Gastrocnemius medialis (tissue), 4 donors: ENCODE measurements around the gene STAT5B. TPM values are rescaled to one million over a fixed set of nuclear protein-coding genes. Genes with fewer than 3 reads are reported as not detected.
"Not testable (repeated sequence)": the region's sequence is repeated elsewhere in the genome, so short reads cannot be mapped to it uniquely, and the experiment has no call there.

ENCODE experiments used
- ATAC-seq, 2 donors: fragments of 150-250 bp; one replicate each; pipeline ENCODE4 v1.9.1; 2016
- DNase-seq, 2 donors: peaks; one replicate each; pipeline ENCODE4 v3.0.0-alpha.2; 2019
- H3K27ac ChIP-seq, 4 donors: fragments of 200-600 bp; sonication (generic); 1 replicate in 1 of 4; 2 replicates in 3 of 4; pipeline ENCODE4 v1.5.1; 2016 to 2018; ENCODE audit warnings: mild to moderate bottlenecking in 2 of 4, moderate library complexity in 1 of 4
- H3K27me3 ChIP-seq, 3 donors: fragments of 200-600 bp; sonication (generic) in 2 of 3; 1 replicate in 1 of 3; 2 replicates in 2 of 3; pipeline versions ENCODE4 v1.5.1 to v1.6.0; 2016 to 2019; ENCODE audit warnings: mild to moderate bottlenecking in 1 of 3, moderate library complexity in 1 of 3
- H3K36me3 ChIP-seq, 2 donors: fragments of 200-600 bp; sonication (generic) in 1 of 2; one replicate each; pipeline ENCODE4 v1.5.1; 2017 to 2018
- H3K4me1 ChIP-seq, 2 donors: fragments of 200-600 bp; sonication (generic) in 1 of 2; one replicate each; pipeline ENCODE4 v1.5.1; 2016 to 2017; ENCODE audit warnings: mild to moderate bottlenecking in 2 of 2
- H3K4me3 ChIP-seq, 4 donors: fragments of 200-600 bp; sonication (generic) in 3 of 4; 1 replicate in 1 of 4; 2 replicates in 3 of 4; pipeline ENCODE4 v1.5.1; 2016 to 2019; ENCODE audit warnings: mild to moderate bottlenecking in 2 of 4
- H3K9me3 ChIP-seq, 3 donors: fragments of 200-600 bp; sonication (generic) in 2 of 3; 1 replicate in 1 of 3; 2 replicates in 2 of 3; pipeline ENCODE4 v1.5.1; 2016 to 2019
- POLR2A ChIP-seq, 2 donors: fragments of 450-650 bp; IDR thresholded peaks; one replicate each; pipeline ENCODE4 v1.6.1; 2017; ENCODE audit warnings: antibody characterized with exemption in 2 of 2, mild to moderate bottlenecking in 2 of 2, moderate library complexity in 2 of 2
- in situ Hi-C, 4 donors: fragments of 200-750 bp; cut with MboI; loops; one replicate each; pipeline versions ENCODE4 v1.15.0 to v1.8.0; 2017; ENCODE audit warnings: low sequenced_read_pairs in 4 of 4
- intact Hi-C: fragments of 100-400 bp; cut with DNase I; formaldehyde crosslinking; loops from one replicate; pipeline ENCODE4 v1.15.1; 2023; ENCODE audit warnings: low total_unique reads
- total RNA-seq, 4 donors: library from RNA; depleted of rRNA; stranded (reverse); fragments of >200 nt; gene quantifications; one replicate each; pipeline versions ENCODE4 v1.1.0 to v1.2.3, GENCODE V29; 2016
- TF ChIP-seq, protein P1 (sequence below), 5 experiments: fragments of 450-650 bp in 3 of 5; fragments of 200-600 bp in 2 of 5; sonication (generic) in 2 of 5; IDR thresholded peaks in 4 of 5; conservative IDR thresholded peaks in 1 of 5; 1 replicate in 4 of 5; 2 replicates in 1 of 5; pipeline ENCODE4 v1.5.1; 2016 to 2019; ENCODE audit warnings: antibody characterized with exemption in 5 of 5, mild to moderate bottlenecking in 3 of 5, moderate library complexity in 3 of 5

STAT5B gene
- total RNA-seq, 4 donors from 2014 or later: 77.3 to 150 (median 80.7) TPM

DNA sequence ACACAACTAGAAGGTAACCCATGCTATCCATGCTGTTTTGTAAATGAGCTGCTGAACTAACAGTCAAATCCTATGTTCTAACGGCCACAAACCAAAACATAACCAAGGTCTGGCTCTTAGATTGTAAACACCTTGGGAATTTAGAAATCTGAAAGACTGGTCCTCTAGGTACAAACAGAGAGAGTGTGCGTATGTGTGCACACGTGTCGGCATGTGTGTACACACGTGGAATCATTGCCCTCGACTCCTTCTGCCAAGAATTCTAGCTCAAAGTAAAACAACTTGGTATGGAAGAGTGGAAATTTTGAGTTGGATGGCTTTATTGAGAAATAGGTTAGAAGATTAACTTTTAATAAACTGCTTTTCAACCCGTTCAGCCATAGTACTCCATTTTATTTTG is 63.8 kb downstream of the STAT5B start:
- H3K9me3 ChIP-seq: no peaks in the 10 kb centered on the region
- no peaks in the 10 kb centered on the region for H3K27me3 ChIP-seq
- peaks cover 23 to 27% of the 10 kb centered on the region in 2 donors for H3K4me1 ChIP-seq
- H3K36me3 ChIP-seq: peaks cover 2 to 52% of the 10 kb centered on the region in 2 donors
- DNase-seq (no peak), ATAC-seq (peak; percentile 33 to 64)
- intact Hi-C loops (loop anchor here (1.0 to 5.0 kb wide), 2 partner anchors 22 to 65 kb away; partner anchors contain the start of gene STAT5B), in situ Hi-C loops (no loop called here)
- H3K4me3 ChIP-seq: no peak overlapping the region
- peak overlapping the region; percentile 84 to 91 (median 87) for H3K27ac ChIP-seq
- TF ChIP-seq, protein P1, sequence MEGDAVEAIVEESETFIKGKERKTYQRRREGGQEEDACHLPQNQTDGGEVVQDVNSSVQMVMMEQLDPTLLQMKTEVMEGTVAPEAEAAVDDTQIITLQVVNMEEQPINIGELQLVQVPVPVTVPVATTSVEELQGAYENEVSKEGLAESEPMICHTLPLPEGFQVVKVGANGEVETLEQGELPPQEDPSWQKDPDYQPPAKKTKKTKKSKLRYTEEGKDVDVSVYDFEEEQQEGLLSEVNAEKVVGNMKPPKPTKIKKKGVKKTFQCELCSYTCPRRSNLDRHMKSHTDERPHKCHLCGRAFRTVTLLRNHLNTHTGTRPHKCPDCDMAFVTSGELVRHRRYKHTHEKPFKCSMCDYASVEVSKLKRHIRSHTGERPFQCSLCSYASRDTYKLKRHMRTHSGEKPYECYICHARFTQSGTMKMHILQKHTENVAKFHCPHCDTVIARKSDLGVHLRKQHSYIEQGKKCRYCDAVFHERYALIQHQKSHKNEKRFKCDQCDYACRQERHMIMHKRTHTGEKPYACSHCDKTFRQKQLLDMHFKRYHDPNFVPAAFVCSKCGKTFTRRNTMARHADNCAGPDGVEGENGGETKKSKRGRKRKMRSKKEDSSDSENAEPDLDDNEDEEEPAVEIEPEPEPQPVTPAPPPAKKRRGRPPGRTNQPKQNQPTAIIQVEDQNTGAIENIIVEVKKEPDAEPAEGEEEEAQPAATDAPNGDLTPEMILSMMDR (IDR thresholded peaks at IDR 0.05 in 4 of 5, conservative IDR thresholded peaks at IDR 0.05 in 1 of 5): no peak
- TF ChIP-seq POLR2A (IDR thresholded peaks at IDR 0.05): no peak

DNA sequence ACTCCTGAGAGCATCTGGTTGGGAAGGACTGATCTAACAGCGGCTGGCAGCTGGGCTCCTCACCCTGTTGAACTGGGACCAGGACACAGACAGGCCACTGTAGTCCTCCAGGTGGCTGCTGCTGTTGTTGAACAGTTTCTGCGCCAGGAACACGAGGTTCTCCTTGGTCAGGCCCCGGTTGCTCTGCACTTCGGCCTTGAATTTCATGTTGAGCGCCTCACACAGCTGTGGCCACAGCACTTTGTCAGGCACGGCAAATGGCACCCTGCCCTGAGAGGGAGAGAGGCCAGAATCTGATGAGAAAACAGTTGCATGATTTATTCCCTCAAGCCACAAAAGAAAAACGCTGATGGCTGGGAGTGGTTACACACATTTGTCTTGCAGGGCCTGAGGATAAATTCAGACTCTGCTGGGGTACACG is 64.3 kb downstream of the STAT5B start:
- intact Hi-C loops: loop anchor here (1.0 to 5.0 kb wide), 3 partner anchors 17 to 65 kb away; partner anchors contain the start of genes GHDC and STAT5B
- TF ChIP-seq, protein P1 (IDR thresholded peaks at IDR 0.05 in 4 of 5, conservative IDR thresholded peaks at IDR 0.05 in 1 of 5): peak in 2 of 5 experiments; percentile 11 to 19
- H3K27ac ChIP-seq: peak overlapping the region; percentile 84 to 91 (median 87)

DNA sequence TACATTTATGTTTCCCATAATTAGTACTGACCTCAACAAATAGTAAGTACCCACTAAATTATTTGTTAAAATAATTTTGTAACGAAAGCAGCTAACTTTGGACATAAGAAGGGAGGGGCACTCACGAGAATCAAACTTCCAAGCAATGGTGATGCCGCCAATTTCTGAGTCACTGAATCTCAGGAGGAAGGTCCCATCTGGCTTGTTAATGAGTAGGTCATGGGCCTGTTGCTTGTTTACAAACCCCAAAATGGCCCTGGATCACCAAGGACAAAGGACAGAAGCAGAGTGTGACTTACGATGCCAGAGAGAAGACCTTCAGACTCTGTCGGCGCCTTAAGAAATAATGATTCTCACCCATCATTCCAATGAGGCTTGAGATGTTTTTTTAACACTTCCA is 66.1 kb downstream of the STAT5B start:
- DNase-seq: peak; percentile 46 to 66
- H3K27ac ChIP-seq: peak overlapping the region; percentile 84 to 91 (median 87)
- no peaks in the 10 kb centered on the region for H3K27me3 ChIP-seq
- no peak for TF ChIP-seq POLR2A (IDR thresholded peaks at IDR 0.05)
- TF ChIP-seq, protein P1 (IDR thresholded peaks at IDR 0.05 in 4 of 5, conservative IDR thresholded peaks at IDR 0.05 in 1 of 5): no peak
- ATAC-seq: no peak
- peaks cover 23 to 27% of the 10 kb centered on the region in 2 donors for H3K4me1 ChIP-seq
- peaks cover 0 to 52% of the 10 kb centered on the region in 2 donors for H3K36me3 ChIP-seq
- H3K9me3 ChIP-seq: no peaks in the 10 kb centered on the region
- H3K4me3 ChIP-seq: no peak overlapping the region
- in situ Hi-C loops (no loop called here), intact Hi-C loops (loop anchor here (2.0 to 5.0 kb wide), 2 partner anchors 15 to 67 kb away; partner anchors contain the start of genes GHDC and STAT5B)

More for the DNA sequence above, 64.3 kb downstream of the STAT5B start:
- in situ Hi-C loops, H3K9me3 ChIP-seq, H3K27me3 ChIP-seq, H3K4me3 ChIP-seq: not testable (repeated sequence)
- Histone ChIP-seq H3K4me1 (peaks cover 23 to 27% of the 10 kb centered on the region in 2 donors), H3K36me3 (peaks cover 2 to 52% of the 10 kb centered on the region in 2 donors)
- DNase-seq (peak; percentile 92 to 98), ATAC-seq (peak; percentile 94 to 96)

DNA sequence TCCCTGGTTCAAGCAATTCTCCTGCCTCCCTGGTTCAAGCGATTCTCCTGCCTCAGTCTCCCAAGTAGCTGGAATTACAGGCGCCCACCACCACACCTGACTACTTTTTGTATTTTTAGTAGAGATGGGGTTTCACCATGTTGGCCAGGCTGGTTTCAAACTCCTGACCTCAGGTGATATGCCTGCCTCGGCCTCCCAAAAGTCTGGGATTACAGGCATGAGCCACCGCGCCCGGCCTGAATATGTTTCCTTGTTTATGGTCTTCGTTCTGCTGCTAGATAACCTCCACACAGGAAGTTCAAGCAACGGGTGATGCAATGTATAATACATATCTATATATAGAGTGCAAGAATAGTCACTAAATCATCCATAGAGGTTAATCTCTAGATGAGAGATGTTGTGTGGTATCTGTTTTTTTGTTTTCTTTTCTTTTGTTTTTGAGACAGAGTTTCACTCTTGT is 70.0 kb downstream of the STAT5B start:
- DNase-seq, ATAC-seq, H3K9me3 ChIP-seq, in situ Hi-C loops, intact Hi-C loops, H3K27me3 ChIP-seq, H3K4me3 ChIP-seq, H3K27ac ChIP-seq: not testable (repeated sequence)
- H3K36me3 ChIP-seq: peaks cover 0 to 74% of the 10 kb centered on the region in 2 donors
- H3K4me1 ChIP-seq: peaks cover 3 to 11% of the 10 kb centered on the region in 2 donors

DNA sequence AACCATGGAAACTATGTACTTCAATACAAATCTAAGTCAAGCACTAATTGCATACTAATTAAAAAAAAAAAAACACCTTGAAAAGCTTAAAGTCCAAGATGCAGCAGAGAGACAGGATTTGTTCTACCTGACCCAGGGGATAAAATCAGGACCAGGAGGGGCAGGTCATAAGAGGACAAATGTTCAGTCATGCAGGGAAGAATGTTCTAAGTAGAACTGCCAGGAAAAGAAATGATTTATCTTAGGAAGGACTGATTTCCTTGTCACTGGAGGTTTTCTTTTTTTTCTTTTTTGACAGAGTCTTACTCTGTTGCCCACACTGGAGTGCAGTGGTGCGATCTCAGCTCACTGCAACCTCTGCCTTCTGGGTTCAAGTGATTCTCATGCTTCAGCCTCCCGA is 72.8 kb downstream of the STAT5B start:
- in situ Hi-C loops: no loop called here
- Histone ChIP-seq H3K9me3 (no peaks in the 10 kb centered on the region), H3K4me3 (no peak overlapping the region), H3K27me3 (no peaks in the 10 kb centered on the region), H3K4me1 (peaks cover 0 to 4% of the 10 kb centered on the region in 2 donors), H3K36me3 (peaks cover 0 to 58% of the 10 kb centered on the region in 2 donors), H3K27ac (no peak overlapping the region)
- peak; percentile 34 to 49 for ATAC-seq
- no peak for TF ChIP-seq POLR2A (IDR thresholded peaks at IDR 0.05)
- TF ChIP-seq, protein P1 (IDR thresholded peaks at IDR 0.05 in 4 of 5, conservative IDR thresholded peaks at IDR 0.05 in 1 of 5): no peak
- DNase-seq: no peak
- intact Hi-C loops: no loop called here
